Esophagus muscularis mucosa (tissue), 4 donors: ENCODE data around the gene PTPRN2.

Experiments used
- CTCF ChIP-seq, 3 experiments: fragments of 200-600 bp in 2 of 3; fragments of 450-650 bp in 1 of 3; sonication (generic) in 2 of 3; IDR thresholded peaks; one replicate each; pipeline ENCODE4 v1.5.1; 2017 to 2019; ENCODE audit warnings: antibody characterized with exemption in 3 of 3, mild to moderate bottlenecking in 2 of 3, moderate library complexity in 1 of 3
- EP300 ChIP-seq: sonication (generic); formaldehyde crosslinking; IDR thresholded peaks from one replicate; pipeline ENCODE4 v1.6.1; 2017; ENCODE audit warnings: antibody characterized with exemption
- POLR2AphosphoS5 ChIP-seq, 2 donors: sonication (generic); formaldehyde crosslinking; IDR thresholded peaks; one replicate each; pipeline ENCODE4 v1.6.1; 2017; ENCODE audit warnings: antibody characterized with exemption in 2 of 2

DNA sequence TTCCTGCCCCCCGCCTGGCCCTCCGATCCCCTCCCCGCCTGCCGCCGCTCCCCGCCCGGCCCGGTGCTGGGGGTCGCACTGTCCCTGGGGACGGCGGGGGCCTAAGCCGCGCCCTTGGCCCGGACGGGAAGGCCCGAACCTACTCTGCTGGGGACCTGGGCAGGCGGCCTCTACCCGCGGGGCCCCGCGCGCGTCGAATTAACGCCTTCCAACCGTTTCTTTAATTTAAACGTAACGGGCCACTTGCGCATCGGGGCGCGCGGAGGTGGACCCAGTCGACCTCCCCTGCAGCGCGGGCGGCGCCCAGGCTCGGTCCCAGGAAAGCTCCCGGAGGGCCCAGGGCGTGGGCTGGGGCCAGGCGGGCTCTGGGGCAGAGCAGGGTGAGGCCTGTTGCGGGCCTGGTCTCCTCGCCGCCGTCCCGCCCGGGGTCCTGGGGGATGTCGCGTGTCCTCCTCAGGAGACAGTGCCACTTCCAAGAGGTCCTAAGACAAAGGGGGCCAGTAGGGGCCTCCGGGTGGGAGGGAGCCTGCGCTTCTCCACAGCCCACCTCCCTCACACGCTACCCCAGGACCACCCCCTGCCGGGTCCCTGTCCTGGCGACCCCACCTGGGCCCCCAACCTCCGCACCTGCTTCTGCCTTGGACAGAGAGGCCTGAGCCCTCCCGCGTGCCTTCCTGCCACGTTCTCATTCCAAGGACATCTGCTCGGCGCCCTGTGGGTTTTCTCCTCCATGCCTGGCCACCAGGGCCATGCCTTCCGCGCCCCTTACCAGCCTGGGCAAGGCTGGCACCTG lies 658 bp upstream of the PTPRN2 start:
- TF ChIP-seq EP300, result no peak
- TF ChIP-seq POLR2AphosphoS5 (IDR thresholded peaks at IDR 0.05), result no peak
- no peak for TF ChIP-seq CTCF (IDR thresholded peaks at IDR 0.05)
